ENCODE measurements around the gene LIF. TPM values are rescaled to one million over a fixed set of nuclear protein-coding genes. Genes with fewer than 3 reads are reported as not detected.

LIF gene
- total and polyA plus RNA-seq, 2 experiments from 2014 or later = 1.4 to 1.9 TPM

- WGBS, 2 experiments (ENCODE audit: low coverage in 1 of 2, low lambda C conversion rate in 2 of 2, missing lambda C conversion rate in 2 of 2) = 91 to 94% methylated on average over 11 of the region's 11 CpGs
- Histone ChIP-seq H3K4me1 (ENCODE audit: insufficient read depth) (peaks cover 25% of the 10 kb centered on the region), H3K9me3 (ENCODE audit: low read depth) (no peaks in the 10 kb centered on the region), H3K27ac (no peak overlapping the region), H3K36me3 (ENCODE audit: low read depth) (no peaks in the 10 kb centered on the region), H3K4me3 (no peak overlapping the region), H2AFZ (no peak overlapping the region), H3K9ac (no peak overlapping the region), H3K9me2 (ENCODE audit: insufficient read depth) (no peaks in the 10 kb centered on the region), H3K79me2 (ENCODE audit: insufficient read depth) (no peaks in the 10 kb centered on the region), H3K27me3 (replicated peaks; ENCODE audit: insufficient read depth) (no peaks in the 10 kb centered on the region), H3F3A (ENCODE audit: insufficient read depth) (peaks cover 8% of the 10 kb centered on the region; the same call in 1 of the 2 replicates), H3K4me2 (ENCODE audit: unreplicated experiment) (no peak overlapping the region), H4K20me1 (ENCODE audit: insufficient read depth) (no peaks in the 10 kb centered on the region)
- DNase-seq = no peak
- in situ Hi-C loops (cut with MboI) = no loop called here
- TF ChIP-seq EZH2phosphoT487 (IDR thresholded peaks at IDR 0.05; ENCODE audit: insufficient read depth, low read depth) (no peak), EZH2 (IDR thresholded peaks at IDR 0.05; ENCODE audit: insufficient read depth, poor library complexity, severe bottlenecking) (no peak)
Measured at GRCh38 chr22:30247561-30247960, 1.0 kb upstream of the LIF start.

- H3F3A ChIP-seq (ENCODE audit: insufficient read depth) = peaks cover 12% of the 10 kb centered on the region; the same call in 1 of the 2 replicates
- peak overlapping the region; percentile 76 for H2AFZ ChIP-seq
Measured at GRCh38 chr22:30246814-30247376, 336 bp upstream of the LIF start.

GRCh38 chr22:30245181-30245984 is 1.2 kb downstream of the LIF start:
- H3K27me3 ChIP-seq (replicated peaks; ENCODE audit: insufficient read depth) = no peaks in the 10 kb centered on the region
- H3K36me3 ChIP-seq (ENCODE audit: low read depth) = no peaks in the 10 kb centered on the region
- no peak for DNase-seq
- no peaks in the 10 kb centered on the region for H3K79me2 ChIP-seq (ENCODE audit: insufficient read depth)
- no peaks in the 10 kb centered on the region for H4K20me1 ChIP-seq (ENCODE audit: insufficient read depth)
- WGBS, 2 experiments (ENCODE audit: low coverage in 1 of 2, low lambda C conversion rate in 2 of 2, missing lambda C conversion rate in 2 of 2) = 68 to 74% methylated on average over 11 to 15 of the region's 15 CpGs
- no peaks in the 10 kb centered on the region for H3K9me2 ChIP-seq (ENCODE audit: insufficient read depth)
- H3K9me3 ChIP-seq (ENCODE audit: low read depth) = no peaks in the 10 kb centered on the region
- H3F3A ChIP-seq (ENCODE audit: insufficient read depth) = peaks cover 12% of the 10 kb centered on the region; the same call in 1 of the 2 replicates
- H3K4me2 ChIP-seq (ENCODE audit: unreplicated experiment) = peak overlapping the region; percentile 86
- in situ Hi-C loops (cut with MboI) = no loop called here
- no peak for TF ChIP-seq EZH2phosphoT487 (IDR thresholded peaks at IDR 0.05; ENCODE audit: insufficient read depth, low read depth)
- no peak for TF ChIP-seq EZH2 (IDR thresholded peaks at IDR 0.05; ENCODE audit: insufficient read depth, poor library complexity, severe bottlenecking)
- H3K4me1 ChIP-seq (ENCODE audit: insufficient read depth) = peaks cover 7% of the 10 kb centered on the region; the same call in 1 of the 2 replicates
- no peak overlapping the region for H3K27ac ChIP-seq
- H2AFZ ChIP-seq = peak overlapping the region; percentile 76; the same call in 1 of the 2 replicates
- H3K9ac ChIP-seq = peak overlapping the region; percentile 79
- H3K4me3 ChIP-seq = peak overlapping the region; percentile 83

More at GRCh38 chr22:30246814-30247376, 336 bp upstream of the LIF start:
- no peak for TF ChIP-seq EZH2 (IDR thresholded peaks at IDR 0.05; ENCODE audit: insufficient read depth, poor library complexity, severe bottlenecking)
- no peak for TF ChIP-seq EZH2phosphoT487 (IDR thresholded peaks at IDR 0.05; ENCODE audit: insufficient read depth, low read depth)
- 46 to 53% methylated on average over 11 to 15 of the region's 15 CpGs for WGBS, 2 experiments (ENCODE audit: low coverage in 1 of 2, low lambda C conversion rate in 2 of 2, missing lambda C conversion rate in 2 of 2)
- H3K9me2 ChIP-seq (ENCODE audit: insufficient read depth) = no peaks in the 10 kb centered on the region
- no peaks in the 10 kb centered on the region for H3K27me3 ChIP-seq (replicated peaks; ENCODE audit: insufficient read depth)
- H3K9ac ChIP-seq = peak overlapping the region; percentile 79
- peaks cover 21% of the 10 kb centered on the region for H3K4me1 ChIP-seq (ENCODE audit: insufficient read depth)
- peak overlapping the region; percentile 83 for H3K4me3 ChIP-seq
- peak overlapping the region; percentile 86 for H3K4me2 ChIP-seq (ENCODE audit: unreplicated experiment)
- DNase-seq = no peak
- no peaks in the 10 kb centered on the region for H3K9me3 ChIP-seq (ENCODE audit: low read depth)
- H3K36me3 ChIP-seq (ENCODE audit: low read depth) = no peaks in the 10 kb centered on the region
- no peaks in the 10 kb centered on the region for H3K79me2 ChIP-seq (ENCODE audit: insufficient read depth)
- H3K27ac ChIP-seq = no peak overlapping the region
- in situ Hi-C loops (cut with MboI) = no loop called here
- no peaks in the 10 kb centered on the region for H4K20me1 ChIP-seq (ENCODE audit: insufficient read depth)

- no peak for TF ChIP-seq EZH2 (IDR thresholded peaks at IDR 0.05; ENCODE audit: insufficient read depth, poor library complexity, severe bottlenecking)
- no peak for TF ChIP-seq EZH2phosphoT487 (IDR thresholded peaks at IDR 0.05; ENCODE audit: insufficient read depth, low read depth)
- DNase-seq = no peak
- in situ Hi-C loops (cut with MboI) = no loop called here
- Histone ChIP-seq H4K20me1 (ENCODE audit: insufficient read depth) (no peaks in the 10 kb centered on the region), H3K36me3 (ENCODE audit: low read depth) (no peaks in the 10 kb centered on the region), H3K27me3 (replicated peaks; ENCODE audit: insufficient read depth) (no peaks in the 10 kb centered on the region), H3K4me1 (ENCODE audit: insufficient read depth) (0 out of 2 replicates have a peak, but pooled peaks cover 5% of the 10 kb centered on the region), H3K27ac (no peak overlapping the region), H3K9ac (no peak overlapping the region), H2AFZ (no peak overlapping the region), H3K4me2 (ENCODE audit: unreplicated experiment) (no peak overlapping the region), H3K9me3 (ENCODE audit: low read depth) (no peaks in the 10 kb centered on the region), H3K4me3 (no peak overlapping the region), H3K79me2 (ENCODE audit: insufficient read depth) (no peaks in the 10 kb centered on the region), H3K9me2 (ENCODE audit: insufficient read depth) (no peaks in the 10 kb centered on the region), H3F3A (ENCODE audit: insufficient read depth) (0 out of 2 replicates have a peak, but pooled peaks cover 6% of the 10 kb centered on the region)
- 94 to 97% methylated on average over 5 of the region's 5 CpGs for WGBS, 2 experiments (ENCODE audit: low coverage in 1 of 2, low lambda C conversion rate in 2 of 2, missing lambda C conversion rate in 2 of 2)
Measured at GRCh38 chr22:30244641-30245040, 1.9 kb downstream of the LIF start.

All from GM23248 (cell line).